ENCODE data around the gene CD59.

CD59 gene, protein sequence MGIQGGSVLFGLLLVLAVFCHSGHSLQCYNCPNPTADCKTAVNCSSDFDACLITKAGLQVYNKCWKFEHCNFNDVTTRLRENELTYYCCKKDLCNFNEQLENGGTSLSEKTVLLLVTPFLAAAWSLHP

DNA sequence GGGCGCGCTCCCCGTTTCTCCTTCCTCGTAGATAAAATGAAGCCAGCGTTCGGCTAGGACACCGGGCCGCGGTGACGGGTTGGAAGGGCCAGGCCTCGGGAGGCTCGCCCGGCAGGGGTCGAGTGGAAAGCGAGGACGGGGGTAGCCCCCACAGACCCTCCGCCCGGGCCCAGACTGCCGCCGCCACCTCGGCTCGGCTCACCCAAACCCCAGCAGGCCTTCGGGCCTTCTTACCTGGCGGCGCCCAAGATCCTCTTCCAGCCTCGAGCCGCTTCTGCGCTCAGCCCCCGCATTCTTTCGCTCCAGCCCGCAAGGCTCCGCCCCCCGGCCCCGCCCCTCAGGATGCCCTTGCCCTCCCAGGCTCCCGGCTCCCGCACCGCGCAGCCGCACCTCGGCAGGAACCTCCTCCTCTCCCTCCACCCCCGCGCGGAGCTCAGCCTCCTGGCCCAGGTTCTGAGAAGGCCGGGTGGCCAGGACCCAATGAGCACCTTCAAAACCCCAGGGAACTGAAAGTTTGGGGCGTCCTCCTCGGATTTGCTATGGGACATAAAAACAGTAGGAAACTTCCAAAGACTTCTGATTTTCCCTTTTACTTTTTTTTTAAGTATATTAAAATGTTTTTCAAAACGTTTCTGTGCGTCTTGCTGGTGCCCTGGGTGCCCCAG is at the start of gene CD59:
Gene CD59 (minus strand): TSS at position 276 of the 665 bp plus-strand sequence. CDS start 13,978 bp downstream, outside the sequence.
- peak; percentile 28 for DNase-seq

DNA sequence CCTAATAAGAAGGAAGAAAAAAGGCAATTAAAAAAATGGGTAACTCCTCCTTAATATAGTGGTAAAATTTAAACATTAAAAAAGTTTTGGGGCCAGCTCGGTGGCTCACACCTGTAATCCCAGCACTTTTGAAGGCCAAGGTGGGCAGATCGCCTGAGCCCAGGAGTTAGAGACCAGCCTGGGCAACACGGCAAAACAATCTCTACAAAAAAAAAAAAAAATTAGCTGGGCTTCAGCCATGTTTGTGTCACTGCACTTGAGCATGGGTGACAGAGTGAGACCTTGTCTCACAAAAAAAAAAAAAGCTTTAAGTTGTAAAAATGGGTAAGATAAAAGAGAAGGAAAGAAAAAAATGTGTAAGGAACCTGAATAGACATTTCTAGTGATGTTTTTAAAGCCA is 49.4 kb upstream of the CD59 start:
- DNase-seq = no peak

DNA sequence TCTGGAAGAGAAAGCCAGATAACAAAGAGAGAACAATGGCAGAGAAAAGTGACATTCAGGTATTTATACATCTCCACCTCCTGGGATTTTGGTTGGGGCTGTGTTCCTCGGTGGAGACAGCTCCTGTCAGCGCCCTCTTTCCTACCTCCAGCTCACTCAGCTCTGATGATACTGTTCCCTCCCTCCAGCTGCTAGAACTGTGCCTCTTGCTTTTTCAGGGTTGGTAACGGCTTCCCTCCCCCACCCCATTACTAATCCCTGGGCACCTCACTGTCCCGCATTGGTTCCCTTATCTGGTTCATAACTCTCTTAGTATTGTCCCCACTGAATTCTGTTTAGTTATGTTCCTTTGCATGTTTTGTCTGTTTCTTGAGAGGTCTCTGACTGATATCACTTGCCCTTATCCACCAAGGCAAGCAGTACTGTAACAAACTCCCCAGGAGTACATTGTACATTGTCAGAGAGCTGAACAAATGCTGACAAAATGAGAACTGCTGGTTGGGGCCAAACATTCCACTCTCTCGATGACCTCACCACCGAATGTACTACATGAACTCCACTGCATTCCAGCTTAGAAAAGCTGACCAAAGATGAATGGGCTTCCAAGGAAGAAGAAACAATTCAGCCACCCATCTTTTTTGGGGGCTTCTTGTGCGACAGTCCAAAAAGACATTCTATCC is 43.8 kb upstream of the CD59 start:
- DNase-seq = no peak

DNA sequence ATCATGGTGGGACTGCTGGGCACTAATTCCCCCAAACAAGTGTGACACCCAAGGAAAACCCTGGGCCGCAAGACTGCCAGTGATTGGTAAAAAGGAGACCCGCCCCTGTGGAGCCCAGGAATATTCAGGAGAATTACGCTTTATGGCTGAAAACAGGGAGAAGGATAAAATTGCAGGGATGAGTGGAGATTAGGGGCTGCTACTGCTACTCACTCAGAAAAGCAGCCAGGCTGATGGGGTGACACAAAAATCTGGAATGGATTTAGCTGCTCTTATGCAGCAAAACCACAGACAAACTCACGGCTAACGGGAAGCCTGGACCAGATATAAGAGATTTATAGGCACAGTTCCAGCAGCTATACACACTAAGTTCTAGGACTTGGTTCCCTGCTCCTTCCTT is 42.5 kb upstream of the CD59 start:
- DNase-seq = no peak

DNA sequence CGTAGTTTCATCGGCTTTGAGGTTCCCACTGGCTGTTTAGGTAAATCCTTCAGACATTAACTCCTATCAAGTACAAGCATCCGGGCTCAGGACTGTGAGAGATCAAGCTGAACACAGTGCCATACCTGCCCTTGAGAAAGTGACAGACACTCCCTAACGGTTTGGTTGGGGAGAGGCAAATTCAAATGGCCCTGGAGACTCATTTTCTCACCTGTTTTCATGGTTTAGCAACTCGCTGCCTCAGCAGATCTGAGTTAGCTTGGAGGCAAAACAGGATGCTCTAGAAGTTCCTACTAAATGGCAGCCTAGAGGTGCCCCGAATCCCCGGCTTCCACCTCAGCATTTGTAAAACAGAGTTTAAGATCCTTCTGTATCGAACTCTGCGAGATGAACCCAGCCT is 41.7 kb upstream of the CD59 start:
- no peak for DNase-seq

DNA sequence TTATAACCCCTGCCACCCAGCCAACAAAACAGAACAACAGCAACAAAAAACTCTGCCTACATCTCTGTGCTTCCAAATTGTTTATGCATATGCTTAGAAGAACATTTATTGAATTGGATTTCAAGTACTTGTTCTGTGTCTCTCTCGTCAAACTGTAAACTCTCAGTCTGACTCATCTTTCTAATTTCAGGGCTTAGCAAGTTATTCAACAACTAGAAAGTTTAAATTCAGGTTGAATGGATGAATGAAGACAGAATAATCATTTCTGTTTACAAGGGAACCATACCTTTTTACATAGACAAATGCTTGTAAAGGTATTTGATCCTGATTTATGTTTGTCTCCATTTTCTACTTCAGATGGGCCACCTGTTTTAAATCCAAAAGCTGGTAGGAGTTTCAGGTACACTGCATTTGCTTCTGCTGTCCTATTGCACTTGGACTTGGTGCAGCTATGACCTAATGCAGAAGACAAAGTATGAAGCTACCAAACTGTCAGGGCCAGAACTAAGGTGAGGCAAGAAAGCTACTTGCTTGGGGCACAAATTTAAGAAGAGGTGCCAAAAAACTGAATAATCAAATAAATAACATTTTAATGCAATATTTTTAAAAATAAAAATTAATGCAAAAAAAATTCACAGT is 39.7 kb upstream of the CD59 start:
- DNase-seq = no peak

DNA sequence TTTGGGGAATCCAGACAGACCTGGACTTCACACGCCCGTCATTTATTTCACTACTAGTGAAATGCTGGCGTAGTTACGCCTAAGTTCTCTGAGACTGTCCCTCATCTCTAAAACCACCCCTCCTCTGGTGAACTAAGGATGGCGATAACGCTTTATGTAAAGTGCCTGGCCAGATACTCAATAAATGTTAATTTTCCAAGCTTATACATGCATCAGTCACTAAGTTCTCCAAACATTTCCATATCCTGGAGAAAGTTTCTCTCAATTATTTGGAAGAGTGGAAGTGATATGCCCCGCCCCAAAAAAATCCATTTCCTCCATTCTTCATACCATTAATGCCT is 39.2 kb upstream of the CD59 start:
- no peak for DNase-seq

DNA sequence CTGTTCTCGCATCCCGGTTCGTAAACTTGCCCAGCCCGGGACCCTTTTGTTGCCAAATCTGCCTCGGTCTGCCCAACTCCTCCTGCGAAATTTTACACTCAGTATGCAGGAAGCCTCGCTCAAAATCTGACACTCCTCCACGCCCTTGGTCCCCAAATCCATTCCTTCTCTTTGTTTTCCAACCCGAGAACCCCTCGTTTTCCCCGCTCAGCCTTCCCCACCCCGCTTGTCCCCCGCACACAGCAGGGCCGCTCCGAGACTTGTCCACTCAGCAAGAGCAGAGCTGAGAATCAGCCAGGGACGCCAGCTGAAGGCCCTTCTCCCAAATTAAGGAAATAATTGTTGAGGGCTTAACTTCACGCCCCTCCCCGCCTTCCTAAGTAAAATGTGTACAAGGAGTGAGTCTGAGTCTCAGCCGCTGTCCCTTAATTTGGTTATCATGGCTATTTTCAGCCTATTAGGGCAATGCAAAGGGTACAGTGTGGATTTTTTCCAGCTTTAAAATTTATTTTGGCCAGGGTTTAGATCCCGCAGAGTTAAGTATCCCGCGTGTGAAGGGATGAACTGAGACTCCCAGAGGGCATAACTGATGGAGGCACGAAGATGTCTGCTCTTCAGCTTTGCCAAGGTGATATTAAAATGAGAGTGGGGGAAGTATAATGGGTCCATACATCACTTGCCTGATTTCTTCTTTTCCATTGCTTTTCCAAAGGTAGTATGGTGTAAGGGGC is 38.7 kb upstream of the CD59 start:
- no peak for DNase-seq

DNA sequence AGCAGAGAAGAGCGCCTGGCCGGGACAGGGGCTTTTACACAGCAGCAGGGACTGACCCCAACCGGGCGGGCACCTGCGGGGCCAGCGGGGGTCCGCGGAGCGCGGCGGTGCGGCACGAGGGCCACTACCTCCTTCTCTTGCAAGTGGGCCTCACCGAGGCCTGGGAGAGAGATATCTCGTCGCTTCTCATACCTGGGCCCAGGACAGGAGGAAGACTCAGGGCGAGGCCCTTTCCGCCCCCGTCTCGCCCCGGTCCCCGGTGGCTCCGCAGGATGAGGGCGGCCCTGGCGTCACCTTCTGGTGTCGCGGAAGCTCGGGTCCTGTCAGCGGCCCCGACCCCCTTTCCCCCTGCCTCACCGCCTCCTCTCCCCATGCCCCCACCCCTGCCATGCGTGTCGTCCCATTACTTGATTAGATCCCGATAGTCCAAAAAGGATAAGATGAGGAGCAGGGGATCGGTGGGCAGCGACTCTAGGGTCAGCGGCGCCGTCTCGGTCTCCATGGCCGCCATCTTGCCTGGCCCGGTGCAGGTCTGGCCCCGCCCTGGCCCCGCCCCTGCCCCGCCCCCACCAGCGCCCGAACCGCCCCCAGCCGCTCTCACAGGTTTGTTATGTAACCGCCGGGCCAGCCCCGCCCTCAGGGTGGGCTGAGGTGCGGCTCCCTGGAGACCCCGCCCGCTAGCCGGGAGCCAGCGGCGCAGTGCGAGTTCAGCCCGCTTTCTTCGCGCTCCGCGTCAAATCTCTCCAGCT is 37.9 kb upstream of the CD59 start, which contains the start of gene FBXO3:
Gene FBXO3 (minus strand): TSS at position 534 of the 749 bp plus-strand sequence. CDS start 23 bp downstream, at position 511.
- DNase-seq = peak; percentile 51

DNA sequence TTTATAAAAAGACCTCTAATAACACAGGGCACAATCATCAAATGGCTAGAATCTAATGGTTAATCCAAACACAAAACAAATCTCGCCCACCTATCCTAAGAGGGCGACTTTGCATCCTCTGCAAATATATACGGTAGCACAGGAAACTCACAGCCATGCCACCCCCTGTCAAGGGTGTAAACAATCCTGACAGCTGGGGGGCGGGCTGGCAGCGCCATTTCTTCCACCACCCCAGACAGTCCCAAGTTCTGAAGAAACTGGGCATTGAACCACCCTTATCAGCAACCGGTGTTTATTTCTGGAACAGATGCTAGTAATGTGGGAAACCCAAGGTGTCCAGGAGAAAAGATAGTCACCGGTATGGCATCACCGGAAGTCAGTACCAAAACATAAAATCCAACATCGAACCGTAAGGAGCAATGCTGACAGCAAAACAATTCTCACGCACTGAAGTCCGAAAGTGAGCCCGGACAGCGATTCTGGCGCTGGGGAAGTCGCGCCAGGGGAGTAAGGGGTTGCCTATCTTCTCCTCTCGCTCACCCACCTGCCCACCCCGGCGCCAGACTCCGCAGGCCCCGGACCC is 37.3 kb upstream of the CD59 start:
- DNase-seq = no peak

DNA sequence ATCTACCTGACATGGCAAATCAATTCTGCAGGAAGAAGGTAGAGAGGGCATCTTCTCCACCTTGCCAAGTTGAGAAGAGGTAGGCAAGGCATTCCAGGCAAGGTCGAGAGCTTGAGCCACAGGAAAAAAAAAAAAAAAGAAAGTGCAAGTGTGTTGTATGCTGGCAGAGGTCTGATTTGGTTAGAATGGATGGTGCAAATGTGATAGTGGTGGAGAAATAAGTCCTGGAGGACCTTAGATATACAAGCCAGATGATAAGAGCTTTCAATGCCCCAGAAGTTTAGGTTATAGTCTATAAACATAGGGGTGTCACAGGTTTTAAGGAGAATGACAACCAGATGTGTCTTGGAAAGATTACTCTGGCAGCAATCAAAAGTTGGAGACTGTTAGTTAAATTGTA is 36.6 kb upstream of the CD59 start:
- DNase-seq = no peak

DNA sequence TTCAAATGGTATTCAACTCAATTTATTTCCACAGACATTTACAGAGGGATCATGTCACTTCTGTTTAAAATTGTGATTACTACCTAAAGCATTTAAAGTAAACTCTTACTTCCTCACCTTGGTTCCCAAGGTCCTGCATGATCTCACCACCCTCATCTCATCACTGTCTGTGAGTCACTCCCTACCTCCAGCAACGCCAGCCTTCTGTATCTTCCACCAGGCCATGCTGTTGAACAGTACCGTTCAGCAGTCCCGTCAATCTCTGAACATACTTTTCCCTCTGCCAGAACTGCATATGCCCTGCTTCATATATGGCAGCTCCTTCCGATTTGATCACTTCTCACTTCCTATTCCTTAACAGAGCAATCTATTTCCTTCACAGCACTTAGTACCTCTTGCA is 36.1 kb upstream of the CD59 start:
- no peak for DNase-seq

DNA sequence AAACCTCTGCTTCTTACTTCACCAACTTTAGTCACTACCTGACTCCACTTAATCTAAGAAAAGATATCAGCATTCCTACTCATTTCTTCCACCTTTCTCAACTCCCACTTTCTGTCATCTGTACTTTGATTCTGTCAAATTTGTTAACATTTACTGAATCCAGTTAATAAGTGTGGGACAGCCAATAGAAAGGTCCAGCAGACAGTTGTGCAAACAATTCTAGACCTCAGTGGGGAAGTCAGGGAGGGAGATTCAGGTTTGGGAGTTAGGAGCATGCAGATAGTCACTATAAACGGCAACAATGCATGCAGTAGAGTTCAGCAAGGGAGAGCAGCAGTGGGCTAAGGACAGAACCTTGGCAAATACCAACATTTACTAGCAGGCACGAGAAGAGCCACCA is 34.0 kb upstream of the CD59 start:
- DNase-seq = no peak

DNA sequence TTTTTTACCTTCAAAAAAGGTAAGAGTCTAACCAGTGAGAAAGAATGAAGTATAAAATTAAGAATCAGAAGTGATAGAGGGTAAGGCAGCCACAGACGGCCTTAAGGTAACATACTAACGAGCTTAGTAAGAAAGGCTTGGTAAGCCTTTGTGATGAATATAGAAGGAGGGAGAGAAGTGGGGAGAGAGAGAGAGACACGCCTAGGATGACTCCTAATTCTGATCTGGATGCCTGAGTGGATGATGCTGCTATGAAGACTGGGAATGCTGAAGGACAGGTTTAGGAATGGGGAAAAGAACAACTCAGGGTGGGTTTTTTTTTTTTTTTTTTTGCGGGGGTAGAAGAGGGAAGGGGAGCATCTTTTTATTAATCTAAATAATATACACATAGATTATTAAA is 33.3 kb upstream of the CD59 start:
- DNase-seq = no peak

DNA sequence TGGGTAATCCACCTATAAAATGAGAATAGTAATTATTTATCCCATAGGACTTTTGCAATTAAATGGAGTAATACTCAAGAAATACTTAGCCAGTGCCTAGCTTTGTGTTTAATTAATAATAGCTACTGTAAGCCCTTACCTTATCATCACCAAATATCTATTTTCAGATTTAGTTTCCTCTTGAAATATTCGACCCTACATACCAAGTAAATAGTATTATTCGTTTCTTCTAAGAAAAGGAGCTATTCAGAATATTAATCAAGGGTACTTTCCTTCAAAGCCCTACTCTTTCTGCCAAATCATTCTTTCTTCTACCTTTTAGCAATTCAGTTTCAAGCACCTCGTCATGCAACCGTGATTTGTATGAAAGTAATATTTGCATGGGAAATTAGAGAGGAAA is 31.4 kb upstream of the CD59 start:
- no peak for DNase-seq

DNA sequence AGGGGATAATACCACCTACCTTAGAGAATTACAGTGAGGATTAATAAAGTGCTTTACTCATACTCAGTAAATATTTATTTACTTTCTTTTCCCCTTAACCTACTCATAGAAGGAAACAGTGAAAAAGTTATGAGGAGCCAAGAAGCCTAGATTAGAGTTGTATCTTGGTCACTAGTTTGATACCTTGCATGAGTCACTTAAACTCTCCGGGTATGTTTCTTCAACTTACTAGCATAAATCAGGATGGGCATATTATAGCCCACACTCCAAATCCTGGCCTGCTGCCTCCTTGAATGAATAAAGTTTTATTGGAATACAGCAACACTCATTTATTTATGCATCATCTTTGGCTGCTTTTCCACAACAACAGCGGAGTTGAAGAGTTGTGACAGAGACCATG is 29.9 kb upstream of the CD59 start:
- no peak for DNase-seq

DNA sequence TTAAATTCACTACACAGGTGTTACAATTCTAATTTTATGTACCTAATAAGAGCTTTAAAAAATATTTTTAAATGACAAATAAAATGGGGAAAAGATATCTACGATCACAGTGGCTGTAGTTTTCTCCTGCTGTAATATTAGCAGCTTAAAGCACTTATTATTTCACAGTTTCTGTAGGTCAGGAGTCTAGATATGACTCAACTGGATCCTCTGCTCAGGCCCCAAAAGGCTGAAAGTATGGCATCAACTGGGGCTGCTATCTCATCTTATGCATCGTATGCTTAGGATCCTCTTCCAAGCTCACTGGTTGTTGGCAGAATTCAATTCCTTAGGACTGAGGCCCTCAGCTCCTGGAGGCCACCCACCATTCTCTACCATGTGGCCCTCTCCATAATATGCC is 25.2 kb upstream of the CD59 start:
- DNase-seq = no peak

DNA sequence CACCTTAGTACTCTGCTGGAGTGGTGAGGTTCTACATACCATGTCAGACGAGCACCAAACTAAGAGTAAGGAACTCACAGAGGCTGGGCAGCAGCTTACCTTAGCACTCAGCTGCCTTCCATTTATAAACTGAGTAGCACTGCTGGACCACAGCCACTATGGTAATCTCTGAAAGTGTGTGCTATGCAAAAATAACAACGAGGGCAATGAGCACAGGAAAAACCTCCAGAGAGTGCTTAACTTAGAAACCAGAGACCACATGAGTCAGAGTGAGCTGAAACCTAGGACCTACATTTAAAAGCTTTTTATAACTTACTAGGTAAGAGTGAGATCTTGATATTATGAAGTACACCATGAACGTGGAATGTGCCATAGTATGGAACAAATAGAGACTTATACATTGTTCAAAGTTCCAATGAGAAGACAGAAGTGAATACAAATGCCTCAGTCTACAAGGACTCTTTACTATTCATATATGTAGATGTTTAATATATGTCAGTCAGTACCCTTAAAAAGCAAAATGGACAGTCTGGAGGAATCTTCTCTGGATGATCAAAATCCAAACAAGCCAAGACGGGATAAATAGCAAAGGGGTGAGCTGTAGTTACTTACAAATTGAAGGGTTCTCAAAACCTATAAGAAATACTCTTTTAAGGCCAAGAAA is 17.2 kb upstream of the CD59 start:
- DNase-seq = no peak

DNA sequence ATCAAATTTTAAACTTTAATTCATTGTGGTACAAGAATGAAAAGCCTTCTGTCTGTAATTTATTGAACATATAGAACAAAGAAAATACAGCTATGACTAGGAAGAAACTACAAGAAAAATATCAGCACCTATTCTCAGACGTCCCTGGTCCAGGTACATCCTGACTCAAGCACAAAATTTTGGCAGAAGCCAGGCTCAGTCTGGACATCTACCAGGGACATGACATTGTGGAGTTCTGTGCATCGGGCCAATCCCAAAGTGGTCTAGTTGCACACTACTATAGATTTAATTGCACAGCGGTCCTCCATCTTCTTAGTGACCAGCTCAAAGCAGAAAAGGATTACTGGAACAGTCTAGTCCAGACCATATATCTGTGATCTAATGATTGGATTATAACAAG is 15.7 kb upstream of the CD59 start:
- no peak for DNase-seq

DNA sequence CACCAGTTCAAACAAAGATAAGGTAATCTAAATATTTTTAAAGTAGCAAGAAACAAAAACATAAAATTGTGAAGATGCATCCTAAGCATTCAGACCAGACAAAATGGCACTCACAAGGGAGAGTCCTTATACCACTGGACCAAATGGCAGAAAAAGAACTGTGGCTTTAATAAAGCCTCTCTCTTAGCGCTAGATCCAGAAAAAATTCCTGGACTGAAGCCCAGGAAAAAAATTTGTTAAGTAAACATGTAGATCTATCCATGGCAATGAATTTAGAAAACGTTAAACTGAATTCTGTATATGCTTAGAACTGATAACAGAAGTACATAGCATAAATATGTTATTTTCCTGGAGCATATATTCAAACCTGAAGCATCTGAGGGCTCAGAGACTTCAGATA is 11.8 kb upstream of the CD59 start:
- no peak for DNase-seq

DNA sequence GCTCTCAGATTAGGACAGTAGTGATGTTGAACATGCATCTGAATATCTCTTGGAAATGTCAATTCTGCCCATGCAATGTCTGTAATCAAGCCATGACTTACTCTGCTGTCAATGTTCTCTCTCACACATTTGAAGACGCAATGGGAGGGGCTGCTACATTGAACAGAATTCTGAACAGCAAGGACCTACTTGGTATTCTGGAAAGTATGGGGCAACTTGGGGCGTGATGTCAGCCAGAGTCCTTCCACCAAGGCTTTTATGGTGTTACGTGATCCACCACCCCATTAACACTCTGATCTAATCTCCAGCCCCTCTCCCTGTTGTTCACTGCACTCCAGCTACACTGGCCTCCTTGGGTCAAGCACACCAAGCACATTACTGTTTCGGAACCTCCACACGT is 7.1 kb upstream of the CD59 start:
- DNase-seq = no peak

All from NCI-H2081 treated with DMSO at 0.1 percent for 48 hours (cell line).